ENCODE data around the gene PLSCR1.

Gene PLSCR1

DNA sequence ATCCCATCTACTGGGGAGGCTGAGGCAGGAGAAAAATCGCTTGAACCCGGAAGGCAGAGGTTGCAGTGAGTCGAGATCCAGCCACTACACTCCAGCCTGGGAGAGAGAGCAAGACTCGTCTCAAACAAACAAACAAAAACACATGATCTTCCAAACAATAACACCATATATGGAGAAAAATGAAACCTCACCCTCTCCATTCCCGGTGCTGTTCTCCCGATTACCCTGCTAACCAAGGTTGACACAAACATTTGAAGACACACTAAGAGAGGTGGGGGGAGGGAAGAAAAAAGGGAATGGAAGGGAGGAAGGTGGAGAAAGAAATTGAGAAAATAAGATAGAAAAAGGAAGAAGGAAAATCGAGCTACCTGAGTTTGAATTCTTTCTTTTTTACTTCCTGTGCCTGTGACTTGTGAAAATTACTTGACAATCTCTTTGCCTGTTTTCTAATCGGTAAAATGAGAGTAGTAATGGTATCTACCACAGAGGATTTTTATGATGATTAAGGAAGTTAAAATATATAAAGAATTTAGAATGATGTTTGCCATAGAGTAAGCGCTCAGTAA is 73.9 kb downstream of the PLSCR1 start:
- DNase-seq = no peak

DNA sequence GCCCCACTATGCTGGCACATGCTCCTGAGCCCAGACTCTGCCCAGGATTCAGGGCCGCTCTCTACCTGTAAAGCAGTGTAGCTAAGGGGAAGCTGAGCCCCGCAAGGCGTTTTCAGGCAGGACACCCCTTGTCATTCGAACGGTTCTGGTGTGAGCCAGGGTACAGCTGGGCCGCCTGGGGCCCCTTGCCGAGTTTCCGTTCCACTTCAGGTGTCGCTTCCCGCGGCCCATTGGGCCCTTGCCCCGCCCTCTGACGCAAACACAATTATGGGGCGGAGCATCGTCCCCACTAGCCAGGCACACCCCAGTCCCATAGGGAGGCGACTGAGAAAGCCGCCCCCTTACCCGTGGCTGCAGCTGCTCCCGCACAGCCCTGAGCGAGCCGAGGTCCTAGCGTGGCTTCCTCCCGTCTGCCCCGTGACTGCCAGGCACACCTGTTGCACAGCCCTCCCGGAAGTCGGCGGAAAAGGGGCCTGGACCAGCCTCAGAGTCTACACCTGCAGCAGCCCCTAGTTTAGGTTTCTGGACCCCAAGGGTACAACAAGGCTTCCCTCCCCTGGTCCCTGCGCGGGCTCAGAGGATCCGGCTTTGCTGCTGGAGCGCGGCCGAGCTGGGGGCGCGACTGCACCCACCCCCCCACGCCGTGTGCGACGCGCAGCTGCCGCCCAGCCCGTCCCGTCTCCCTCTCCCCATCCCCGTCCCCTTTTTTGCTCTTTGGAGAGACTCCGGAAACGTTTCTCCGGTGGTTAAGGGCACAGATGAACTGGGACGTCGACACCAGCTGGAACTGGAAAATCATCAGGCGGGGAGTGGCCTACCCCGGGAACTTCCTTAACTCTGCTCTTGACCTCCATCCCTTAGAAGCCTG is 75.0 kb downstream of the PLSCR1 start, which contains the start of gene PLSCR2:
PLSCR2 (minus strand) TSS at position 412 of the 868 bp plus-strand sequence. CDS start 9,657 bp downstream, outside the sequence.
- DNase-seq = no peak

- no peak for DNase-seq
These were observed 75.7 kb downstream of the PLSCR1 start for GRCh38 chr3:146468671-146469149.

- no peak for DNase-seq
These were observed 76.2 kb downstream of the PLSCR1 start for GRCh38 chr3:146468234-146468633.

DNA sequence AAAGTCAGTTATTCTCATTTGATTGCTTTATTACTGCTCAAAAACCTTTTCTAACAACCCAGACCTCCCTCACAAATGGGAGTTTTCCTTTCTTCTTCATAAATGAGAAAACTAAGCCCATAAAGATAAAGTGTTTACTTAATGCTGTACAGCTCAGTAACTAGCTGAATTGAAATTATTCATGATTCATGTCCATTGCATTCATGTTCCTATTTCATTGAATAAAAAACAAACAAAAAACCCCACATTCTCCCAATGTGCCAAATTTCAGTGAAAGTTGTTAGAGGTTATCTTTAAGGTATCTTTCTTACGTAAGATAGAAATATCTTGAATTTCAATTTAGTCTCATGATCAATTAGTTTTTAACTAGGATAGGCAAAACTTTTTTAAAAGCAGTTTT is 77.8 kb downstream of the PLSCR1 start:
- DNase-seq = no peak

GRCh38 chr3:146465693-146466465 is 78.5 kb downstream of the PLSCR1 start:
- no peak for DNase-seq

All from GDM1 (cell line).